Stimulated activated CD8-positive, alpha-beta memory T cell treated with anti-CD3 and anti-CD28 coated beads, Interleukin-12 subunit alpha, Interleukin-12 subunit beta, amount 100 ng/mL, for 24 hours (primary cell): Measurements from ENCODE around the gene PHACTR1.
"Not testable (repeated sequence)": the region's sequence is repeated elsewhere in the genome, so short reads cannot be mapped to it uniquely, and the experiment has no call there.

Experiments used
- DNase-seq: peaks from one replicate; pipeline ENCODE4 v3.0.0-alpha.2; 2020; ENCODE audit errors: extremely low read depth

Gene PHACTR1

GRCh38 chr6:13103169-13103568 is 386.6 kb downstream of the PHACTR1 start:
- DNase-seq = no peak

GRCh38 chr6:13105139-13105538 is 388.6 kb downstream of the PHACTR1 start:
- no peak for DNase-seq

GRCh38 chr6:13112921-13113320 is 396.4 kb downstream of the PHACTR1 start:
- DNase-seq = no peak

GRCh38 chr6:13113376-13113775 is 396.8 kb downstream of the PHACTR1 start:
- DNase-seq = no peak

- DNase-seq = no peak
Observed at GRCh38 chr6:13113981-13114593, 397.5 kb downstream of the PHACTR1 start.

- no peak for DNase-seq
Observed at GRCh38 chr6:13116155-13116554, 399.6 kb downstream of the PHACTR1 start.

GRCh38 chr6:13117570-13117969 is 401.0 kb downstream of the PHACTR1 start:
- DNase-seq = no peak

GRCh38 chr6:13119549-13119948 is 403.0 kb downstream of the PHACTR1 start:
- no peak for DNase-seq

- no peak for DNase-seq
Observed at GRCh38 chr6:13120483-13121482, 404.2 kb downstream of the PHACTR1 start.

- no peak for DNase-seq
Observed at GRCh38 chr6:13124131-13124530, 407.6 kb downstream of the PHACTR1 start.

GRCh38 chr6:13125841-13126240 is 409.3 kb downstream of the PHACTR1 start:
- DNase-seq = no peak

GRCh38 chr6:13131935-13132661 is 415.5 kb downstream of the PHACTR1 start:
- DNase-seq = no peak

GRCh38 chr6:13133894-13134293 is 417.3 kb downstream of the PHACTR1 start:
- not testable (repeated sequence) for DNase-seq

GRCh38 chr6:13135152-13135551 is 418.6 kb downstream of the PHACTR1 start:
- DNase-seq = no peak

GRCh38 chr6:13139119-13139518 is 422.6 kb downstream of the PHACTR1 start:
- DNase-seq = no peak

- DNase-seq = no peak
Observed at GRCh38 chr6:13140980-13141379, 424.4 kb downstream of the PHACTR1 start.

GRCh38 chr6:13141387-13141786 is 424.8 kb downstream of the PHACTR1 start:
- DNase-seq = no peak

- DNase-seq = no peak
Observed at GRCh38 chr6:13142611-13143010, 426.0 kb downstream of the PHACTR1 start.

- no peak for DNase-seq
Observed at GRCh38 chr6:13146442-13146841, 429.9 kb downstream of the PHACTR1 start.

GRCh38 chr6:13147376-13147775 is 430.8 kb downstream of the PHACTR1 start:
- DNase-seq = no peak

- DNase-seq = no peak
Observed at GRCh38 chr6:13147782-13148181, 431.2 kb downstream of the PHACTR1 start.

GRCh38 chr6:13152764-13153163 is 436.2 kb downstream of the PHACTR1 start:
- DNase-seq = no peak
